ENCODE measurements around the gene SIX5.

DNA sequence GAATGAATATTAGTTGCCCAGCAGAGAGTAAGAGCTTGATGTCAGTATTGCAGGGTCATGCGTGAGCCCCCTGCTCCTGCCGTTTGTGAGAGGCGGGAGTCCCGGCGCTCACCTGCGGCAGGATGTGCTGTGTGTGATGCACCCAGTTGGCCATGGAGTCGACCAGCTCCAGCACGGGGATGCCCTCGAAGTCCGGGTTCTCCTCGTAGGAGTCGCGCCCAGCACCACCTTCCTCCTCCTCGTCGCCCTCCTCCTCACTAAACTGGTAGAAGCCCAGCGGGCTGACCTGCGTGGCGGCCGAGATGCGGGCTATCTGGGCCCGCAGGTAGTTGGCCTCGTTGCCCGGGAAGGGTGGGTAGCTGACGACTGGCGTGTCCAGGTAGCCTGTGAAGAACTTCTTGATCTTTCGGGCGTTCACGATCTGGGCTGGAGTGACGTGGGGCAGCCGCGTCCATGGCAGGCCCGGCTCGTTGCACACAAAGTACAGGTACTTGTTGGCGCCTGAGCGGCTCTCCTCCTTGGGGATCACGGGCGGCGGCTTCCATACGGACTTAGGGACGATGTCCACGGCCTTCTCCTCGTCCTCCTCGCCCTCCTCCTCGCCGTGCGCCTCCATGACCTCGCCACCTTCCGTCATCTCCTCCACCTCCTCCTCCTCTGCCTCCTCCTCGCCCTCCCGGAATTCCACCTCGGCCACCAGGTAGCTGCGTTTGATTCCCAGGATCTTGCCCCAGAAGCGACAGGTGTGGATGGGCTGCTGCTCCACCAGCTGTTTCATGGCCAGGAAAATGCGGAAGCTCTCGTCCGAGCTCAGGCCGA is 35.3 kb upstream of the SIX5 start:
- TF ChIP-seq, protein P1, sequence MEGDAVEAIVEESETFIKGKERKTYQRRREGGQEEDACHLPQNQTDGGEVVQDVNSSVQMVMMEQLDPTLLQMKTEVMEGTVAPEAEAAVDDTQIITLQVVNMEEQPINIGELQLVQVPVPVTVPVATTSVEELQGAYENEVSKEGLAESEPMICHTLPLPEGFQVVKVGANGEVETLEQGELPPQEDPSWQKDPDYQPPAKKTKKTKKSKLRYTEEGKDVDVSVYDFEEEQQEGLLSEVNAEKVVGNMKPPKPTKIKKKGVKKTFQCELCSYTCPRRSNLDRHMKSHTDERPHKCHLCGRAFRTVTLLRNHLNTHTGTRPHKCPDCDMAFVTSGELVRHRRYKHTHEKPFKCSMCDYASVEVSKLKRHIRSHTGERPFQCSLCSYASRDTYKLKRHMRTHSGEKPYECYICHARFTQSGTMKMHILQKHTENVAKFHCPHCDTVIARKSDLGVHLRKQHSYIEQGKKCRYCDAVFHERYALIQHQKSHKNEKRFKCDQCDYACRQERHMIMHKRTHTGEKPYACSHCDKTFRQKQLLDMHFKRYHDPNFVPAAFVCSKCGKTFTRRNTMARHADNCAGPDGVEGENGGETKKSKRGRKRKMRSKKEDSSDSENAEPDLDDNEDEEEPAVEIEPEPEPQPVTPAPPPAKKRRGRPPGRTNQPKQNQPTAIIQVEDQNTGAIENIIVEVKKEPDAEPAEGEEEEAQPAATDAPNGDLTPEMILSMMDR (IDR thresholded peaks at IDR 0.05; ENCODE audit: poor library complexity), result no peak
- TF ChIP-seq EZH2 (IDR thresholded peaks at IDR 0.05; ENCODE audit: borderline replicate concordance), result no peak
- TF ChIP-seq EZH2phosphoT487 (IDR thresholded peaks at IDR 0.05; ENCODE audit: low read depth, severe bottlenecking, unreplicated experiment), result no peak

Measured in hepatocyte (in vitro differentiated cells).